Ectodermal cell (in vitro differentiated cells): ENCODE results near the gene CNTROB.

Experiments used
- H3K27ac ChIP-seq: 2 replicates; pipeline ENCODE4 v1.7.0; 2013; ENCODE audit warnings: mild to moderate bottlenecking, low read depth, low read length; ENCODE audit not compliant: insufficient read depth, poor library complexity, severe bottlenecking
- H3K27me3 ChIP-seq: 2 replicates; pipeline ENCODE4 v1.7.0; 2013; ENCODE audit warnings: mild to moderate bottlenecking, low read length; ENCODE audit not compliant: insufficient read depth, control insufficient read depth, poor library complexity, severe bottlenecking
- H3K36me3 ChIP-seq: one replicate; pipeline ENCODE4 v1.7.0; 2013; ENCODE audit warnings: low read length; ENCODE audit not compliant: control insufficient read depth, insufficient read depth
- H3K4me1 ChIP-seq: one replicate; pipeline ENCODE4 v1.7.0; 2013; ENCODE audit warnings: low read length; ENCODE audit not compliant: control insufficient read depth, insufficient read depth
- H3K4me3 ChIP-seq: 2 replicates; pipeline ENCODE4 v1.7.0; 2013; ENCODE audit warnings: low read depth, low read length, control low read depth; ENCODE audit not compliant: insufficient read depth
- H3K9me3 ChIP-seq: 2 replicates; pipeline ENCODE4 v1.7.0; 2013; ENCODE audit warnings: mild to moderate bottlenecking, low read length, moderate library complexity; ENCODE audit not compliant: control insufficient read depth
- WGBS, 2 experiments: methylation state at CpG; one replicate each; pipeline ENCODE4 v1.1.7; 2013; ENCODE audit warnings: missing lambda C conversion rate in 2 of 2; 5-methylcytosine and 5-hydroxymethylcytosine counted together

The CNTROB gene

GRCh38 chr17:7922845-7923628, 9.0 kb upstream of the CNTROB start:
- Histone ChIP-seq H3K27ac (no peak overlapping the region), H3K4me3 (peak overlapping the region; percentile 22)

GRCh38 chr17:7927596-7927995, 4.4 kb upstream of the CNTROB start:
- Histone ChIP-seq H3K36me3 (no peaks in the 10 kb centered on the region), H3K9me3 (no peaks in the 10 kb centered on the region), H3K27me3 (peaks cover 68% of the 10 kb centered on the region), H3K4me3 (no peak overlapping the region), H3K27ac (no peak overlapping the region), H3K4me1 (no peaks in the 10 kb centered on the region)
- 82% methylated on average over 3 of the region's 3 CpGs for WGBS, 2 experiments

More at GRCh38 chr17:7922845-7923628, 9.0 kb upstream of the CNTROB start:
- Histone ChIP-seq H3K9me3 (no peaks in the 10 kb centered on the region), H3K4me1 (no peaks in the 10 kb centered on the region), H3K36me3 (no peaks in the 10 kb centered on the region), H3K27me3 (peaks cover 72% of the 10 kb centered on the region)
- 30 to 31% methylated on average over 45 of the region's 45 CpGs for WGBS, 2 experiments

DNA sequence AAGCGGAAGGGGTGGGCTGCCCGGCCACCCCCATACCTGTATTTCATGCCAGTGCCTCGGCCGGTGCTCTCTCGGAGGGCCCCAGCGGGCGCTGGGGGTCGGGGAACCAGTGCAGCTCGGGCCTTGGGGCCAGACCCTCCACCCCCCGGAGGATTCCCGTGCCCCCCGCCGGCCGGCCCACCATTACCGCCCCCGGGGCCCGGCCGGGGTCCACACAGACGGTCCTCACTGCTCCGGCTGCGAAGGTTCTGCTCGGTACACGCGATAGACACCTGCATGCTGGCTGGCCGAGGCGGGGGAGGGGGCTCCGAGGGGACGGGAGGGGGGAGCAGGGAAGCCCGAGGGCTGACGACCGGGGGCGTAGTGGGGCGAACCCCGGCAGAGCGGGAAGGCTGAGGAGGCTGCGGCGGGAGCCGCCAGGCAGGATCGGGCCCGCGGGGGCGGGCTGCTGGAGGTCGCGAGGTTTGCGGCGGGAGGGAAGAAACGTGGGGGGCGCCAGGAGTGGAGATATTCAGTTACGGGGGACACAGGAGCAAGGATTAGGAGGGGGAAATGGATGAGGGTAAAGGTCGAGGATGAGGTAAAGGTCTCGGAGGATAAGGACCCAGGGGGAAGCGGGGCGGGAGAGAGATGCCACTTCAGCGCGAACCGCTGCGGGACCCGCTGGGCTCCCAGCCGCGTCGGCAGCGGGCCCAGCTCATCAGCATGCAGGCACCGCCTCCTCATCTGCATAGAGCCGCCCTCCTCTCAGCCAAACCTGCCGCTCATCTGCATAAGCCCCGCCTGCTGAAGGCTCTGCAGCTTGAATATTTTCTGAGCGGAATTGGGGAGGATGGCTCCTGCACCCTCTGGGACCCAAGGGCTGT, 2.6 kb upstream of the CNTROB start, which contains the start of gene KCNAB3:
Gene KCNAB3, minus strand, starts transcription at position 699 of the 866 bp plus-strand sequence. Its CDS starts 421 bp downstream, at position 278.
- 10% methylated on average over 67 of the region's 67 CpGs for WGBS, 2 experiments
- Histone ChIP-seq H3K27me3 (peaks cover 50% of the 10 kb centered on the region), H3K9me3 (no peaks in the 10 kb centered on the region), H3K36me3 (no peaks in the 10 kb centered on the region), H3K4me1 (no peaks in the 10 kb centered on the region), H3K27ac (no peak within 1 kb of the TSS), H3K4me3 (peak within 1 kb of the TSS; percentile 27)

DNA sequence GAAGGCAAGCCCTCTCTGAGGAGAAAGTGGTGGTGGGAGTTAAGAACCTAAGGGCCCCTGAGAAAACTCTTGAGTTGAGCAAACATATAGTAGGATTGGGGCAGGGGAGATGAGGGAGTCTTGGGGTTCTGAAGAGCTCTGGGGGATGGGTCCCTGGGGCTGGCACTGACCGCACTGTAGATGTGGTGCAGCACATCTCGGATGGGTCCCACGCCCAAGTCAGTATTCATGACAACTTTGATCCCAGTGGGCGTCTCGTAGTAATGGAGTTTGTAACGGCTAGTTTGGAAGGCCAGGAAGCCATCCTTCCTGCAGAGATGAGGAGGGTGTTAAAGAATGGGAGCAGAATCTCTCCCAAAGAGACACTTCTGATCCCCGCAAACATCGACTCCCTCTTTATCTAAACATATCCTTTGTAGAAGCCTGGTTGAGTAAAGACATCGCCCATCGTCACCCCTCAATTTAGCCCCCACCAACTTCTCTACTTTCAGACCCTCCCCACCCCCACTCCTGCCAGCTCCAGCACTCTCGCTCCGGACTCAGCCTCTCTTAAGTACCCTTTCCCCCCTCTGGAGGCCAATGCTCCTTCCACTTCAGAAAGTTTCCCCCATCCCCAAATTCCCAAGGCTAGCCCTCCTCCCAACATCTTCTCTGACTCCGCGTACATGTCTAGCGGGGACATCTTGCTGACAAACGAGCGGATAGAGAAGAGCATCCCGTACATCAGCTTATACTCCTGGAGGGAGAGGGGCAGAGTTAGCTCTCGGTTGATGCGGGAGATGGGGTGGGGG, 970 bp upstream of the CNTROB start:
- WGBS, 2 experiments = 41 to 42% methylated on average over 20 of the region's 20 CpGs
- Histone ChIP-seq H3K4me3 (peak overlapping the region; percentile 61), H3K27me3 (peaks cover 37% of the 10 kb centered on the region), H3K36me3 (peaks cover 5% of the 10 kb centered on the region), H3K27ac (no peak overlapping the region), H3K9me3 (no peaks in the 10 kb centered on the region), H3K4me1 (no peaks in the 10 kb centered on the region)

DNA sequence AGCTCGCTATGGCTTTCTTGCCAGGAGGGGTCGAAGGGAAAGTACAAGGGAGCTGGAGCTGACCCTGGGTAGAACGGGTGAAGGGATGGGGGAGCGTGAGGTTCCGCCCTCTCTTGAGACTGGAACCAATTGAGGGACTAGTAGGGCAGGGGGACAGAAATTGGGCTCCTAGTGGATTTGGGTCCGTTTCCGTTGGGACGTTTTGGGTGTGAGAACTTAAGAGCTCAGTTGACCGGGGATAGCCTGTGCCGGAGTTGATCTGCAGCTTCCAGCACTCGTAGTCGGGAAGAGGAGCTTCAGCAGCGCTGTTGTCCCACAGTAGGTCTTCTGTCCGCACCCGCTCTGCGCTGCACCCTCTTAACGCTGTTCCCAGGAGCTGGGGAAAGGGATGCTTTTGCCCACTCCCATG, 481 bp downstream of the CNTROB start:
- 1% methylated on average over 17 of the region's 17 CpGs for WGBS, 2 experiments
- Histone ChIP-seq H3K27me3 (peaks cover 22% of the 10 kb centered on the region), H3K4me3 (peak overlapping the region; percentile 61), H3K9me3 (no peaks in the 10 kb centered on the region), H3K36me3 (peaks cover 10% of the 10 kb centered on the region), H3K4me1 (no peaks in the 10 kb centered on the region), H3K27ac (no peak overlapping the region)

GRCh38 chr17:7932949-7933348, 943 bp downstream of the CNTROB start:
- Histone ChIP-seq H3K36me3 (peaks cover 10% of the 10 kb centered on the region), H3K27ac (no peak overlapping the region), H3K9me3 (no peaks in the 10 kb centered on the region), H3K4me3 (peak overlapping the region; percentile 61), H3K4me1 (no peaks in the 10 kb centered on the region), H3K27me3 (peaks cover 18% of the 10 kb centered on the region)
- 13% methylated on average over 15 to 16 of the region's 16 CpGs for WGBS, 2 experiments

DNA sequence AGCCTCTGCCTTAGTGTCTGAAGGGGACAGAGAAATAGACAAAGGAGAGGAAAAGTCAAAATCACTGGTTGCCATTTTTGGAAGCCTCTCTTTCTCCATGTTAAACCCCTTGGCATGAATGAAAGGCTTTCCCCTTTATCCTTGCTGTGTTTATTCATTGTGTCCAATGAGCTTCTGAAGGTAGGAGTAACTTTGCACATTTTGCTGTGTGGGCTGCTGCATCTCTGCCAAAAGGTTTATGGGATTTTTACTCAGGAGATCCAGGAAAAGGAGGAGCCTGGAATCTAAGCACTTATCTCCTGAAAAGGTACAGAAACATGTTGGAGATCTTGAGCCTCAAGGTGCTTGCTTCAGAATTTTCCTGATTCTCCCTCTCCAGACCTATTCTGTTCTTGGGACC, 3.9 kb downstream of the CNTROB start:
- H3K9me3 ChIP-seq = no peaks in the 10 kb centered on the region
- no peaks in the 10 kb centered on the region for H3K27me3 ChIP-seq
- H3K4me3 ChIP-seq = no peak overlapping the region
- H3K36me3 ChIP-seq = peaks cover 23% of the 10 kb centered on the region
- no peak overlapping the region for H3K27ac ChIP-seq
- no peaks in the 10 kb centered on the region for H3K4me1 ChIP-seq

- 94 to 97% methylated on average over 4 of the region's 4 CpGs for WGBS, 2 experiments
- Histone ChIP-seq H3K4me1 (no peaks in the 10 kb centered on the region), H3K27ac (no peak overlapping the region), H3K4me3 (no peak overlapping the region), H3K27me3 (no peaks in the 10 kb centered on the region), H3K9me3 (no peaks in the 10 kb centered on the region), H3K36me3 (peaks cover 42% of the 10 kb centered on the region)
These were observed 8.0 kb downstream of the CNTROB start for GRCh38 chr17:7940034-7940433.

DNA sequence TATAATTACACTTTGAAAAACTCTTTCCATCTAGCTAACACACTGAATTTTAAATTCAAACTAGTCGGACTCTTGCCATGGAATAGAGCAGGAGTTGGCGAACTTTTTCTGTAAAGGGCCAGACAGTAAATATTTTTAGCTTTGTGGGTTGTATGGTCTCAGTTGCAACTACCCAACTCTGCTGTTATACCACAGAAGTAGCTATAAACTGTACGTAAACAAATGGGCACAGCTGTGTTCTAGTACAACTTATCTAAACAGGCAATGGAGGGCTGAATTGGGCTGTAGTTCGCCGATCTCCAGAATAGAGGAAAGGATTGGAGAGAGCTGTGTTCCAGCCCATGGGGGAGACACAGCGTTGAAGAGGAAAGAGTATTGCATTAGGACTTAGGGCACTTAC, 8.7 kb downstream of the CNTROB start:
- H3K4me1 ChIP-seq = no peaks in the 10 kb centered on the region
- H3K27ac ChIP-seq = no peak overlapping the region
- 97 to 98% methylated on average over 6 of the region's 6 CpGs for WGBS, 2 experiments
- H3K27me3 ChIP-seq = no peaks in the 10 kb centered on the region
- H3K9me3 ChIP-seq = no peaks in the 10 kb centered on the region
- H3K36me3 ChIP-seq = peaks cover 43% of the 10 kb centered on the region
- H3K4me3 ChIP-seq = no peak overlapping the region
